Adrenal gland (tissue), 5 donors: ENCODE measurements around the gene B3GALT6.

Experiments used
- POLR2A ChIP-seq, 2 donors: fragments of 450-650 bp; IDR thresholded peaks; one replicate each; pipeline ENCODE4 v1.6.1; 2017; ENCODE audit warnings: antibody characterized with exemption in 2 of 2, mild to moderate bottlenecking in 2 of 2, moderate library complexity in 1 of 2
- TF ChIP-seq, protein P1 (sequence below), 6 experiments: fragments of 450-650 bp in 4 of 6; fragments of 200-600 bp in 2 of 6; sonication (generic) in 1 of 6; IDR thresholded peaks; 1 replicate in 5 of 6; 2 replicates in 1 of 6; pipeline versions ENCODE4 v1.5.1 to v1.8.0; 2016 to 2021; ENCODE audit warnings: antibody characterized with exemption in 6 of 6, mild to moderate bottlenecking in 2 of 6, moderate library complexity in 1 of 6
- donor health status: DM: no; HTN: no; CAD: no.

DNA sequence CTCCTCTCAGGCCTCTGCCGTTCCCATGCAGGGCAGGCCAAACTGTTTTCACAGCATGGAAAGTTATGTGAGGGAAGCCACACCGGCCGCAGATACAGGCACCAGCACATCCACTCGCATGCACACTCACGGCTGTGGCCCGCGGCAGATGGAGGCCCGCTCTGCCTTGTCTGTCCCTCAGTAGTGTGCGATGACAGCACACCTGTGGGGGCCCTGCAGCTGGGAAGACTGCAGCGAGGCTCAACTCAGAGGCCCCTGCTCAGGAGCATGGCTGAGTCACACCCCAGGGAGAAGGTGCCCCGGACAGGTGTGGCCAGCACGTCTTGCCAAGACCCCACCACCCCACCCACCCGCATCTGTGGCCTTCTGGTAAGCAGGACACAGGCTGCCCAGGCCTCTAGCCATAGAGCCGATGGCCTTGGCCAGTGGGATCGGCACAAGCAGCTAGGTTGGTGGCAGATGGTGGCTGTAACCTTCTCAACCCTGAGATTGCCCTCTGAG is 42.9 kb downstream of the B3GALT6 start:
- TF ChIP-seq, protein P1, sequence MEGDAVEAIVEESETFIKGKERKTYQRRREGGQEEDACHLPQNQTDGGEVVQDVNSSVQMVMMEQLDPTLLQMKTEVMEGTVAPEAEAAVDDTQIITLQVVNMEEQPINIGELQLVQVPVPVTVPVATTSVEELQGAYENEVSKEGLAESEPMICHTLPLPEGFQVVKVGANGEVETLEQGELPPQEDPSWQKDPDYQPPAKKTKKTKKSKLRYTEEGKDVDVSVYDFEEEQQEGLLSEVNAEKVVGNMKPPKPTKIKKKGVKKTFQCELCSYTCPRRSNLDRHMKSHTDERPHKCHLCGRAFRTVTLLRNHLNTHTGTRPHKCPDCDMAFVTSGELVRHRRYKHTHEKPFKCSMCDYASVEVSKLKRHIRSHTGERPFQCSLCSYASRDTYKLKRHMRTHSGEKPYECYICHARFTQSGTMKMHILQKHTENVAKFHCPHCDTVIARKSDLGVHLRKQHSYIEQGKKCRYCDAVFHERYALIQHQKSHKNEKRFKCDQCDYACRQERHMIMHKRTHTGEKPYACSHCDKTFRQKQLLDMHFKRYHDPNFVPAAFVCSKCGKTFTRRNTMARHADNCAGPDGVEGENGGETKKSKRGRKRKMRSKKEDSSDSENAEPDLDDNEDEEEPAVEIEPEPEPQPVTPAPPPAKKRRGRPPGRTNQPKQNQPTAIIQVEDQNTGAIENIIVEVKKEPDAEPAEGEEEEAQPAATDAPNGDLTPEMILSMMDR (IDR thresholded peaks at IDR 0.05): no peak
- no peak for TF ChIP-seq POLR2A (IDR thresholded peaks at IDR 0.05)
